ENCODE measurements around the gene MTG1.
"Not testable (repeated sequence)": the region's sequence is repeated elsewhere in the genome, so short reads cannot be mapped to it uniquely, and the experiment has no call there.

MTG1 gene

DNA sequence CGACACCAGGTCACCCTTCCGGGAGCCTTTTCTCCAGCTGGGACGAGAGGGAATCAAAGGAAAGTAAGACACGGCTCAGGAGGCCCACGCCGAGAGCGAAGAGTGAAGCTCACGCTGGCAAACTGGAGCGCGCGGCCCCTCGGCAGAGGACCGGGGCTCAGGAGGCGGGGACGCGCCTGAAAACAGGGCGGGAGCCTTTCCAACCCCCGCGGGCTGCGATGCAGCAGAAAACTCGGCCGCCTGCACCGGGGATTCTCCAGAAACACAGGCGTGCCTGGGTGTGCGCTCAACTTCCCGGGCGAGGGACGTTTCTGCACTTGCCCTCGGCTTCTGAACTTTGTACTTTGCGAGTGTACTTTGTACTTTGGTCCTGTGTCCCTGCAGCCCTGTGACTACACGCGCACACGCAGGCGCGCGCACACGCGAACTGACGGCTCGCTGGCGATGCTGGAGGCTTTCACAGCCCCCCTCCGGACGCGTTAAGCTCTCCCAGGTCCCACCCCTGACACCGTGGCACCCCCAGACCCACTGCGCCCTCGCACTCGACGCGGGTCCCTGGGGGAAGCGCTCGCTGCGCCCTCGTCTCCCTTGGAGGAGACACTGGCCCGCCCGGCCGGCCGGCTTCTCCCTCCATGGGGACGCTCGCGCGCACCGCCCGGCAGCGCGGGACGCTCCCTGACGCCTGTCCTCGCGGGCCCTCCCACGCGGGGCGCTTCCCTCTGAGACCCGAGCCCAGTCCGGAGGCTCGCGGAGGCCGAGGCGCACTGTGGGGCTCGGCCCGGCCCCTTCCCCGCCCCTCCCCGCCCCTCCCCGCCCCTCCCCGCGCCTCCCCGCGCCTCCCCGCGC is 15.5 kb upstream of the MTG1 start:
- DNase-seq (ENCODE audit: low spot score), result peak; percentile 85

DNA sequence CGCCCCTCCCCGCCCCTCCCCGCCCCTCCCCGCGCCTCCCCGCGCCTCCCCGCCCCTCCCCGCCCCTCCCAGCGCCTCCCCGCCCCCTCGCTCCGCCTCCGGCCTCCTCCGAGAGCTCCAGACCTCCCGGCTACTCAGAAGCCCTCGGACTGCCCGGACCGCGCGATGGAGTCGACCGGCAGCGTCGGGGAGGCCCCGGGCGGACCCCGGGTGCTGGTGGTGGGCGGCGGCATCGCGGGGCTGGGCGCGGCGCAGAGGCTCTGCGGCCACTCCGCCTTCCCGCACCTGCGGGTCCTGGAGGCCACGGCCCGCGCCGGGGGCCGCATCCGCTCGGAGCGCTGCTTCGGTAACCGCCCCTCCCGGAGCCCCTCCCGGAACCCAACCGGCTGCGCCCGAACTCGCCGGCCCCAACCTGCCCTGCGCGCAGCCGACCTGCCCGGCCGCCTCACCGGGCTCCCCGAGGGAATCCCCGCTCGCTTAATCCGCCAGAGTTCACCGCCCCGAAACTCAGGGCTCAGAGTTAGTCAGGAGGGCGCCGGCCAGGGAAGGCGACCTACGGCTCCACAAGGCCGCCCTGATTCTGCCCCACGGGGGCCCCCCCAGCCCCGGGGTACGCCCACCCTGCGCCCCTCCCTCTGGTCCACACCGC is 14.7 kb upstream of the MTG1 start, which contains the start of gene PAOX:
Gene PAOX, plus strand, starts transcription at position 111 of the 649 bp plus-strand sequence. Its CDS starts 55 bp downstream, at position 166.
- DNase-seq (ENCODE audit: low spot score), result peak; percentile 88

DNA sequence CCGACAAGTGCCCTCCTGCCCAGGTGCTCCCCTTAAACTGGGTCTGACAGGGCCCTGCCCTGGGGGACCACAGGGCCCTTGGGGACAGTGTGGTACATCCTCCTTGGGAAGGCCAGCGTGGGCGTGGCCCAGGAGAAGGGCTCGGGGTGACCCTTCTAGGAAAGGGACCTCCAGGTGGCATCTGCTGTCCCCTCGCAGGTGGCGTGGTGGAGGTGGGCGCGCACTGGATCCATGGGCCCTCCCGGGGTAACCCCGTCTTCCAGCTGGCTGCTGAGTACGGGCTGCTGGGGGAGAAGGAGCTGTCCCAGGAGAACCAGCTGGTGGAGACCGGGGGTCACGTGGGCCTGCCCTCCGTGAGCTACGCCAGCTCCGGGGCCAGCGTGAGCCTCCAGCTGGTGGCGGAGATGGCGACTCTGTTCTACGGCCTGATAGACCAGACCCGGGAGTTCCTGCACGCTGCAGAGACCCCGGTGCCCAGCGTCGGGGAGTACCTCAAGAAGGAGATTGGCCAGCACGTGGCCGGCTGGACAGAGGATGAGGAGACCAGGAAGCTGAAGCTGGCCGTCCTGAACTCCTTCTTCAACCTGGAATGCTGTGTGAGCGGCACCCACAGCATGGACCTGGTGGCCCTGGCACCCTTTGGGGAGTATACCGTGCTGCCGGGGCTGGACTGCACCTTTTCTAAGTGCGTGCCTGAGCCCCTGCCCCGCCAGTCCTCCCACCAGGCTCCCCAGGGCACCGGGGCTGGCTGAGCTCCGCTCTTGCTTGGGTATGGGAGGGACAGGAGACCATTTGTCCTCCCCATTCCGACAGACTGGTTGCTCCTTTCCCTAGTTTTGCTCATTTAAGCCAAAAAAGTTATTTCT is 13.9 kb upstream of the MTG1 start:
- DNase-seq (ENCODE audit: low spot score), result no peak

DNA sequence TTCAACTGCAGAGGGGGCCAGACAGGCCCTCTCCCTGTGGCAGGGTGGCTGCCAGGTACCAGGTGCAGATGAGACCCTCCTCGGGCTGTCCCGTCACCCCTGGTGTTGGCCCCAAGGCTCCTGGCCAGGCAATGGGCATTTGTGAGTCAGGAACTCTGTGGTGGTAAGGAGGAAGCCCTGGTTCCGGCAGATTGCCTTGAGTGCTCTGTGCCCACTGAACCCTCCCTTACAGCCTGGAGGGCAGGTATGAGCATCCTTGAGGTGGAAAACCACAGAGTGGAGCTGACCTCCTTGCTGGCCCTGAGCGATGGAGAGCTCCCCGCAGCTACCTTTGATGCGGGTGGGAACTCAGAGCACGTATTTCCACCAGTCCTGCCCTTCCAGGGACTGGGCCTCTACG is 12.9 kb upstream of the MTG1 start:
- DNase-seq (ENCODE audit: low spot score), result no peak

DNA sequence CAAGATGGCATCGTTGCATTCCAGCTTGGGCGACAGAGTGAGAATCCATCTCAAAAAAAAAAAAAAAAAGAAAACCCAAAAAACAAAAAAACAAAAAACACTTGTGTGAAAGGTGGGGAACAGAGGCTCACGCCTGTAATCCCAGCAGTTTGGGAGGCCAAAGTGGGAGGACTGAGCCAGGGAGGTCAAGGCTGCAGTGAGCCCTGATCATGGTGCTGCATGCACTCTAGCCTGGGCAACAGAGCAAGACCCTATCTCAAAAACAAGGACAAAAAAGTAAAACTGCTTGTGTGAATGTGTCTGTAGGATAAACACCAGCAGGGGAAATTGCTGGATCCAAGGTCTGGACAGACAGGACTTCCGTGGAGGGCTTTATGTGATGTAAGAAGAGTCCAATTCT is 10.4 kb upstream of the MTG1 start:
- no peak for DNase-seq (ENCODE audit: low spot score)

DNA sequence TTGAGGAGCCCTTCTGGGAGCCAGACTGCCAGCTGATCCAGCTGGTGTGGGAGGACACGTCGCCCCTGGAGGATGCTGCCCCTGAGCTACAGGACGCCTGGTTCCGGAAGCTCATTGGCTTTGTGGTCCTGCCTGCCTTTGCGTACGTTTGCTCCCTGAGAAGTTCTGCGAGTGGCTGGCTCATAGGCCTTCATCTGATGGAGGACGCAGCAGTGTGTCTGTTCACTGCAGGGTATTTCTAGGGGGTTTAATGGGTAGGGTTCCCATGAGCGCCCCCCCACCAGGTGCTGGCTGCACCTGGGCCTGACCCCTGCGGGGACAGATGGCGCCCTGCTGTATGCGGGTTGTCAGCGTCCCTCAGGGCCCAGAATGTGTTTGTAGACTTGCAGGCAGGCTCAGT is 9.9 kb upstream of the MTG1 start:
- DNase-seq (ENCODE audit: low spot score), result no peak

DNA sequence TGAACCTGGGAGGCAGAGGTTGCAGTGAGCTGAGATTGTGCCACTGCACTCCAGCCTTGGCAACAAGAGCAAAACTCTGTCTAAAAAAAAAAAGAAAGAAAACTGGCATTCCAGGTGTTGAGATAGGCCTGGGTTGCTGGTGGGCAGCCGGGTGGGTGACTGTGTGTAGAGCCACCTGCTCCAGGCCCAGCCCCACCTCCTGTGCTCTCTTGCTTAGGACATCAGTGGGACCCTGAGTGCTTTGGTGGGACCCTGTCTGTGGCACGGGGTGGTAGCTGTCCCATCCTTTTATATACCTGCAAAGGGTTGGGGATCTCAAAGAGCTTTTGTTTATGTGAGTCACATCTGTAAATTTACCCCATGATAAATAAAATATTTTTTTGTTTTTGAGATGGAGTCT is 8.7 kb upstream of the MTG1 start:
- DNase-seq (ENCODE audit: low spot score), result no peak

DNA sequence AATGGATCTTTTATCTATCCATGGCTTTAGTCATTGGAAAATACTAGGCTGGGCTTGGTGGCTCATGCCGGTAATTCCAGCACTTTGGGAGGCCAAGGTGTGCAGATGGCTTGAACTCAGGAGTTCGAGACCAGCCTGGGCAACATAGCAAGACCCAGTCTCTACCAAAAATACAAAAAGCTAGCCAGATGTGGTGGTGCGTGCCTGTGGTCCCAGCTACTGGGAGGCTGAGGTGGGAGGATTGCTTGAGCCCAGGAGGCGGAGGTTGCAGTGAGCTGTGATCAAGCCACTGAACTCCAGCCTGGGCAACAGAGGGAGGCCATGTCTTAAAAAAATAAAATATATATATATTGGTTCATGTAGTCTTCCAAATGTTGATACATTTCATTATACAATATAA is 7.0 kb upstream of the MTG1 start:
- not testable (repeated sequence) for DNase-seq (ENCODE audit: low spot score)

DNA sequence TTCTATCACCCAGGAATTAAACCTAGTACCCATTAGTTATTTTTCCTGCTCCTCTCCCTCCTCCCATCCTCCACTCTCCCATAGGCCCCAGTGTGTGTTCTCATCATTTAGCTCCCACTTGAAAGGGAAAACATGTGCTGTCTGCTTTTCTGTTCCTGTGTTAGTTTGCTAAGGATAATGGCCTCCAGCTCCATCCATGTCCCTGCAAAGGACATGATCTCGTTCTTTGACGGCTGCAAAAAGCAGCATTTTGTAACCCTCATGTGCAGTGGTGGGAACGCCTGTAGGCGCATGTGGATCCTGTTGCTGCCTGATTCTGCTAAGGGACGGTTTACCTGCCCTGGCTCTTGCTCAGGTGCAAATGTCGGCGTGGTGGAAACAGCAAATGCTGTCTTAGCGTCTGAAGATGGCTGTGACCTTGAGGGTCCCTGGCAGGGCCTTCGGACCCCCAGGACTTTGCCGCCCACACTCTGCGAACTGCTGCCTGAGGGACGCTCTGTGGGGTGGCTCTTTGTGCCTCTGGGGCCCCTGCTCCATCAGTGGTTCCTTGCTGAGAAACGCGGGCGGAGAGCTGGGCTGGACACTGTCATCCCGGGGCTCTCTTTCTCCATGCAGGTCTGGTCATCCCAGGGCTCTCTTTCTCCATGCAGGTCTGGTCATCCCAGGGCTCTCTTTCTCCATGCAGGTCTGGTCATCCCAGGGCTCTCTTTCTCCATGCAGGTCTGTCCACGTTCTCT is 5.6 kb upstream of the MTG1 start:
- DNase-seq (ENCODE audit: low spot score), result no peak

DNA sequence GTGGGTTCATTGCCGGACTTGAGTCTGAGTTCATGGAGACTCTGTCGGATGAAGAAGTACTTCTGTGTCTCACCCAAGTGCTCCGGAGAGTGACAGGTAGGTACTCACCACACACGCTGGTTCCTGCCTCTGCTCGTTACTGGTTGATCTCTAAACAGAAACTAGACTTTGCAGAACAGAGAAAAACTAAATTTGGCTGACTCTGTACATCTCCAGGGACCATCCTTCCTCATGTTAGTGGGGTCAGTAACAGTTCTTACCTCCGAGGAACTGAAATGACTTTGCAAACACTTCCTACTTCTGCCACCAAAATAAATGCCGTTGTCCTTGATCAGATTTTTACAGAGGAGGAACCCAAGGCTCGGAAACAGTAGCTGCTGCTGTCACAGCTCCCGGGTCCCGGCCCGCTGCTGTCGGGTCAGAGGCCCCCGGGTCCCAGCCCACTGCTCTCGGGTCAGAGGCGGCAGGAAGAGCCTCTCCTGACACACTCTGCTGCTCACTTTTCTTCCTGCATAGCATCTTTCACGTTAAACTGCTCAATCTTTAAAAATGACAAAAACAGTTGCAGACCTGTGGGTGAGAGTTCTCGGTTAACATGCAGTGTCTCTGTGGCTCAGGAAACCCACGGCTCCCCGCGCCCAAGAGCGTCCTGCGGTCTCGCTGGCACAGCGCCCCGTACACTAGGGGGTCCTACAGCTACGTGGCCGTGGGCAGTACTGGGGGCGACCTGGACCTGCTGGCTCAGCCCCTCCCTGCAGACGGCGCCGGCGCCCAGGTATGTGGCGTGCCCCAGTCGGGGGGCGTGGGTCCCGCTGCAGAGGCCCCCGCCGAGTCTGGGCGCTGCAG is 4.8 kb upstream of the MTG1 start:
- no peak for DNase-seq (ENCODE audit: low spot score)

DNA sequence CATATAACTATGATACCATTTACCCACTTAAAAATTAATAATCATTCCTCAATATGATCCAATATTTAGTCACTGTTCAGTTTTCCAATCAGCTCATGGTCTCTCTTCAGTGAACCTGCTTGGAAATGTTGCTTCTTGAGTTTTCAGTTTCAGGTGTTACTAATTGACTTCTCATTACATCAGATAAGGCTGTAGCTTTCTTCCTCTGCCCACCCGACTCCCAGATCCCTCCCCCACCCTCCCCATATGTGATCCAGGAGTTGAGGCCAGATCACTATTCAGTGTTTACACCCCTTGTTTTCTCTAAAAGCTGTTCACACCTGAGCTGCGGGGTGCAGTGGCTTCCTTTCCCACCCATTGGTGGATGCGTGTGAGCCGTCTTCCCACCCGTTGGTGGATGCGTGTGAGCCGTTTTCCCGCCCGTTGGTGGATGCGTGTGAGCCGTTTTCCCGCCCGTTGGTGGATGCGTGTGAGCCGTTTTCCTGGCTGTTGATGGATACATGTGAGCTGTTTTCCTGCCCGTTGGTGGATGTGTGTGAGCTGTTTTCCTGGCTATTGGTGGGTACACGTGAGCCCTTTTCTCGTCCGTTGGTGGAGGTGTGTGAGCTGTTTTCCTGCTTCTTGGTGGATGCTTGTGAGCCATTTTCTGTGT is 3.2 kb upstream of the MTG1 start:
- no peak for DNase-seq (ENCODE audit: low spot score)

DNA sequence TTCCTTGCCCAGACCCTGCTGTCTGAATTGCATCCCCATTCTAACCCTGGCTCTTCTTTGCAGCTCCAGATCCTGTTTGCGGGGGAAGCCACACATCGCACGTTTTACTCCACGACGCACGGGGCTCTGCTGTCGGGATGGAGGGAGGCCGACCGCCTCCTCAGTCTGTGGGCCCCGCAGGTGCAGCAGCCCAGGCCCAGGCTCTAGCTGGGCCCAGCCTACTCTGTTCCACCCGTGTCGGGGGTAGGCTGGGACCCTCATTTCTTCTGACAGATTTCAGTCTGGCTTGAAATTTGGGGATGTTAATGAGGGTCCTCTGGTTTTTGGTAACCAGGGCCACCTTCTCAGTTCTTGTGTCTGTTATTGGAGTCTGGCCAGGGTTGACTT is 2.7 kb upstream of the MTG1 start:
- no peak for DNase-seq (ENCODE audit: low spot score)

DNA sequence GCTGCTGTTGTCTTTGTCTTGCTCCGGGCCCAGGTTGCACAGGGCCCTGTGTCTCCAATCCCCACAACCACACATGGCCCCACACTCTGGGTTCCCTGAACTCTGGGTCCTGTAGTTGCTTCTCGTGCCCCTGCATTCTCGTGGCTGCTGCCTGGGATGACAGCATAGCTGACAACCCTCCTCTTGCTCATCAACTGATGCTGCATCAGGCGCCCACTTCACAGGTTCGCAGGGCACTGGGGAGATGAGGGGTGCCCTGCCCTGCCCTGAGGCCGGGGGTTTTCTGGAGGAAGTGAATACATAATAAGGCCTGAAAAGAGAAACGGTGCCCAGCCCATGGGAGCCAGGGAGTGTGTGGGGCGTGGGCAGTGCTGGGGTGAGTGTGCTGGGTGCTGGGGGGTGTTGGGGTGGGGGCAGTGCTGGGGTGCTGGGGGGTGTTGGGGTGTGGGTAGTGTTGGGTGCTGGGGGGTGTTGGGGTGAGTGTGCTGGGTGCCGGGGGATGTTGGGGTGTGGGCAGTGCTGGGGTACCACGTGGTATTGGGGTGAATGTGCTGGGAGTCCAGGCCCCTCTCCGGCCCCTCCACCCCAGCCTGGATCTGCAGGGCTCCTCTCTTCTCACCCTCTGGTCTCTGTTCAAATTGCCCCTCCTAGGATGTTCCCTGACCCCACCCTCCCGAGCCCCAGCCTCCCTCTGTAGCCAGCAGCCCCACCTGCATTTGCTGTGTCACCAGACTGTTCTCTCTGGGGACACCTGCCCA is 2.0 kb upstream of the MTG1 start:
- no peak for DNase-seq (ENCODE audit: low spot score)

DNA sequence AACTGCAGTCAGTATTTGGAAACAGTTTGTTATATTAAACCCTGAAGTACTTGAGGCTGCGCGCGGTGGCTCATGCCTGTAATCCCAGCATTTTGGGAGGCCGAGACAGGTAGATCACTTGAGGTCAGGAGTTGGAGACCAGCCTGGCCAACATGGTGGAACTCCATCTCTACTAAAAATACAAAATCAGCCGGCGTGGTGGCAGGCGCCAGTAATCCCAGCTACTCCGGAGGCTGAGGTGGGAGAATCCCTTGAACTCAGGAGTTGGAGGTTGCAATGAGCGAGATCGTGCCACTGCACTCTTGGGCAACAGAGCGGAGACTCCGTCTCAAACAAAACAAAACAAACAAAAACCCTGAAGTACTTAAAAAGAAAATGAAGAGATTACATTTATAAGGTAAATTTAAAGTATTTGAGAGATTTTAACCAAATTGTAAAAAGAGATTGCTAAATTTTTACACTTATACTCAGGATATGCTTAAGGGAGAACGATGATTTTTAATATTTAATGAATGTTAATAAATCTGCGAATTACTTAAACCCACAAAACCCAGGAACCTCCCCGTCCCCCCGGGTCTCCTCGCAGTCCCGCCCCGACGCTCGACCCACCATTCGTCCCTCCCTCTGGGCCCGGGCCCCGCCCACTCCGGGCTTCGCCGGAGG is 425 bp upstream of the MTG1 start:
- DNase-seq (ENCODE audit: low spot score), result peak; percentile 99

DNA sequence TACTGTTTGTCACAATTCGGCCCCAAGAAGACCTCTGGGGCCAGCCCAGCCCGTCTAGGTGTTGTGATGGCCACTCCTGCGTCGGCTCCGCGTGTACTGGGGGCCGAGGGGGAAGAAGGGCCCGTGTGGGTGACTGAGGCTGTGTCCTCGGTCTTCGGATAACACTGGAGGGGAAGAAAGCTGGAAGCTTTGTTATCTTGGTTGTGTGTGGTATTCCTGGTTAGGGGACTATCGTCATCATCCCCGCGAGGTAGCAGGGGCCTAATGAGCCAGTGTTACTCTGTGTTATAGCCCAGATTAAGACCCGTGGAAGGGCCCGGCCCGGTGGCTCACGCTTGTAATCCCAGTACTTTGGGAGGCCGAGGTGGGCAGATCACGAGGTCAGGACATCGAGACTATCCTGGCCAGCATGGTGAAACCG is 854 bp downstream of the MTG1 start:
- no peak for DNase-seq (ENCODE audit: low spot score)

DNA sequence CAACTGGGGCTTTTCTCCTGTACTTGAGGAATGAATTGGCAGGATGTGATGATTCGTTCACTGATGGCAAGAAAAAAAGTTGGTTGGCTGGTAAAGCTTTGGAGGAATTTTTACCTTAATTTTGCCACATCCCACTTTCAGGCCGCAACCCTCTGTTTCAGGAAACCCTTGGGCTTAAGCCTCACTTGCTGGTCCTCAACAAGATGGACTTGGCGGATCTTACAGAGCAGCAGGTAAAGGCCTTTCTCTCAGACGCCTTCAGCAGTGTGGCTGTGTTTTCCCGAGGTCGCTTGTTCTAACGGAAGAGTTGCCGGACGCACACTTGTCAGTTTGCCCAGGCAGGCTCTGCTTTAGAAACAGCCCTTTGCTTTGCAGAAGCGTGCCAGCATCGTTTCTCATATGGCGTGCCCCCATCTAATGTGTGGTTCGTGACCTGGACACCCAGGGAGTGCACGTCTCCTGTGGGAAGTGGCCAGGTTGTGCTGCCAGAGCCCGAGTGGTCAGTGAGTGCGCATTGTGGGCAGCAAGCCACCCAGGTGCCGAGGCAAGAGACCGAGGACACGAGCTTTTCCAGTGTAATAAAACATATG is 2.2 kb downstream of the MTG1 start:
- DNase-seq (ENCODE audit: low spot score), result no peak

DNA sequence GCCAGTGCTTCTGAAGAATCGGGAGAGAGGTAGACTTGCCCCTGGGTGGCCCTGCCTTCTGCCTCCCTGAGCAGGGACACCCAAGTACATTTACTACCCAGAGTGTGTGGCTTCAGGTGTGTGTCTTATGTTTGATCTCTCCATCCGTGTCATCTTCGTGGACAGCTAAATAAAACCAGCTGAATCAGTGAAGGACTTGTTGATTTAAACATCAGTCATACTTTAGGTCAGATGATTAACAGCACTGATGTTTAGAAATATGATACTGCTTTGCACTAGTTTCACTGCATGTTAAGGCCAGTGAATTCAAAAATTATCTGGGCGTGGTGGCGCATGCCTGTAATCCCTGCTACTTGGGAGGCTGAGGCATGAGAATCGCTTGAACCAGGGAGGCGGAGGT is 4.0 kb downstream of the MTG1 start:
- DNase-seq (ENCODE audit: low spot score), result no peak

DNA sequence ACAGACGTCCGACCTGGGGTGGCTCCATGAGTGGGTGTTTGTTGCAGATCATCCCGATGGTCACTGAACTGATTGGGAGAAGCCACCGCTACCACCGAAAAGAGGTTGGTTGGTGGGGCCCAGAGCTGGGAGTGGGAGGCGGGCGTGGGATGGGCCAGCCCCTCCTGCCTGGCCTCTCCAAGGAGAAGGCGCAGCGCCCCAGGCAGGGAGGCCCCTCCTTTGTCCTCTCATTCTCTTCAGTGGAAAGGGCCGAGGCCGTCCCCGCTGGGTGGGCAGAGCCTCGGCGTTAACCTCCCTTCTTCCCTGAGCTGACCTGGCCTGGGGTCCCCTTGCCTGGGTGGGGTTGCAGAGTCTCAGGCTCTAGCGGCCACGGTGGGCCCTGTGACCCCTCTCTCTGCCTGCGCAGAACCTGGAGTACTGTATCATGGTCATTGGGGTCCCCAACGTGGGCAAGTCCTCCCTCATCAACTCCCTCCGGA is 5.2 kb downstream of the MTG1 start:
- DNase-seq (ENCODE audit: low spot score), result no peak
